HEK293 (cell line): ENCODE results near the gene DEAF1.
"Not testable (repeated sequence)": the region's sequence is repeated elsewhere in the genome, so short reads cannot be mapped to it uniquely, and the experiment has no call there.

Experiments used
- CTCF ChIA-PET: fragments of 350-600 bp; formaldehyde crosslinking; extraction: SDS; loops from one replicate; lab custom pipeline; 2021; ENCODE audit warnings: antibody characterized with exemption; lab: Yijun Ruan, JAX
- POLR2A ChIA-PET: fragments of 300-600 bp; formaldehyde crosslinking; extraction: SDS; loops from one replicate; lab custom pipeline; 2020; ENCODE audit warnings: antibody characterized with exemption, inconsistent platforms; lab: Yijun Ruan, JAX
- H3K27ac ChIP-seq: fragments of 200-500 bp; sonication (Bioruptor generic); 2 replicates; pipeline ENCODE4 v1.5.1; 2014; ENCODE audit warnings: low read depth, low read length, control low read depth, inconsistent platforms; ENCODE audit errors: extremely low read depth
- H3K36me3 ChIP-seq, 2 experiments: fragments of 200-500 bp in 1 of 2; sonication (Bioruptor generic) in 1 of 2; 1 replicate in 1 of 2; 2 replicates in 1 of 2; pipeline ENCODE4 v1.5.1; 2014 to 2017; ENCODE audit warnings: inconsistent platforms in 2 of 2, low read length in 2 of 2; ENCODE audit not compliant: control insufficient read depth in 2 of 2, insufficient read depth in 1 of 2
- H3K4me1 ChIP-seq: fragments of 200-500 bp; sonication (Bioruptor generic); 2 replicates; pipeline ENCODE4 v1.5.1; 2014; ENCODE audit warnings: mild to moderate bottlenecking, low read length, inconsistent platforms; ENCODE audit not compliant: control insufficient read depth, insufficient read depth
- H3K4me3 ChIP-seq: 2 replicates; pipeline ENCODE4 v1.5.1; 2011; ENCODE audit warnings: low read depth, mild to moderate bottlenecking, control low read depth, low read length, moderate library complexity
- H3K9me3 ChIP-seq: fragments of 200-500 bp; sonication (Bioruptor generic); 2 replicates; pipeline ENCODE4 v1.5.1; 2014; ENCODE audit warnings: low read depth, low read length, inconsistent platforms; ENCODE audit not compliant: control insufficient read depth, insufficient read depth
- GLIS2 ChIP-seq: fragments of 450-650 bp; formaldehyde crosslinking; IDR thresholded peaks from 2 replicates; pipeline ENCODE4 v1.5.1; 2016; ENCODE audit warnings: missing biosample characterization, missing genetic modification characterization
- OSR2 ChIP-seq: fragments of 450-650 bp; formaldehyde crosslinking; IDR thresholded peaks from 2 replicates; pipeline ENCODE4 v1.5.1; 2016; ENCODE audit warnings: missing biosample characterization, missing genetic modification characterization
- REPIN1 ChIP-seq: fragments of 450-650 bp; formaldehyde crosslinking; IDR thresholded peaks from 2 replicates; pipeline ENCODE4 v1.5.1; 2017; ENCODE audit warnings: missing biosample characterization, missing genetic modification characterization, low read depth
- SALL2 ChIP-seq: fragments of 450-650 bp; formaldehyde crosslinking; IDR thresholded peaks from 2 replicates; pipeline ENCODE4 v1.5.0; 2017; ENCODE audit warnings: missing biosample characterization, mild to moderate bottlenecking, missing genetic modification characterization, borderline replicate concordance
- WT1 ChIP-seq: fragments of 450-650 bp; formaldehyde crosslinking; IDR thresholded peaks from 2 replicates; pipeline ENCODE4 v1.5.1; 2016; ENCODE audit warnings: missing biosample characterization, missing genetic modification characterization
- ZNF132 ChIP-seq: fragments of 450-650 bp; formaldehyde crosslinking; IDR thresholded peaks from 2 replicates; pipeline ENCODE4 v1.5.1; 2017; ENCODE audit warnings: missing biosample characterization, missing genetic modification characterization, borderline replicate concordance
- ZNF221 ChIP-seq: fragments of 450-650 bp; formaldehyde crosslinking; IDR thresholded peaks from 2 replicates; pipeline ENCODE4 v1.5.1; 2017; ENCODE audit warnings: missing biosample characterization, missing genetic modification characterization, borderline replicate concordance
- ZNF23 ChIP-seq: fragments of 450-650 bp; formaldehyde crosslinking; IDR thresholded peaks from 2 replicates; pipeline ENCODE4 v1.5.1; 2016; ENCODE audit warnings: missing biosample characterization, missing genetic modification characterization, borderline replicate concordance
- ZNF341 ChIP-seq: fragments of 450-650 bp; formaldehyde crosslinking; IDR thresholded peaks from 2 replicates; pipeline ENCODE4; 2016; ENCODE audit warnings: low read depth, missing biosample characterization, missing genetic modification characterization
- ZNF501 ChIP-seq: fragments of 450-650 bp; formaldehyde crosslinking; IDR thresholded peaks from 2 replicates; pipeline ENCODE4 v1.5.1; 2016; ENCODE audit warnings: missing biosample characterization, missing genetic modification characterization
- ZNF548 ChIP-seq: fragments of 450-650 bp; formaldehyde crosslinking; IDR thresholded peaks from 2 replicates; pipeline ENCODE4 v1.5.1; 2016; ENCODE audit warnings: missing biosample characterization, missing genetic modification characterization
- ZNF654 ChIP-seq: fragments of 450-650 bp; formaldehyde crosslinking; IDR thresholded peaks from 2 replicates; pipeline ENCODE4 v1.5.1; 2016; ENCODE audit warnings: low read depth, missing biosample characterization, missing genetic modification characterization
- ZNF658 ChIP-seq: fragments of 450-650 bp; formaldehyde crosslinking; IDR thresholded peaks from 2 replicates; pipeline ENCODE4; 2016; ENCODE audit warnings: missing biosample characterization, missing genetic modification characterization
- ZNF830 ChIP-seq: fragments of 450-650 bp; IDR thresholded peaks from 2 replicates; pipeline ENCODE4 v1.5.0; 2018; ENCODE audit warnings: missing biosample characterization, missing genetic modification characterization, low read depth, mild to moderate bottlenecking, moderate library complexity
- TF ChIP-seq, protein P1 (sequence below): fragments of 450-650 bp; formaldehyde crosslinking; IDR thresholded peaks from 2 replicates; pipeline ENCODE4 v1.5.1; 2017; ENCODE audit warnings: missing biosample characterization, missing genetic modification characterization
- TF ChIP-seq, protein P2 (sequence below): fragments of 450-650 bp; formaldehyde crosslinking; IDR thresholded peaks from 2 replicates; pipeline ENCODE4 v1.5.1; 2016; ENCODE audit warnings: missing biosample characterization, missing genetic modification characterization

DEAF1 gene

GRCh38 chr11:691710-692590 lies 3.1 kb downstream of the DEAF1 start:
- no peaks in the 10 kb centered on the region for H3K4me1 ChIP-seq
- no peak overlapping the region for H3K27ac ChIP-seq
- no peak overlapping the region for H3K4me3 ChIP-seq
- H3K36me3 ChIP-seq, result peaks cover 0 to 50% of the 10 kb centered on the region in 2 experiments; a peak in 2 of 3 replicates
- H3K9me3 ChIP-seq, result no peaks in the 10 kb centered on the region
- no peak for TF ChIP-seq ZNF830 (tag by site-specific recombination)
- TF ChIP-seq ZNF501 (tag by site-specific recombination), result no peak
- 0 out of 2 replicates have a peak, but pooled peaks have one; percentile 15 for TF ChIP-seq GLIS2
- TF ChIP-seq ZNF658 (tag by site-specific recombination), result no peak
- no peak for TF ChIP-seq WT1 (tag by site-specific recombination)
- TF ChIP-seq, all 188 proteins: peak for 1
- POLR2A ChIA-PET, result no interaction called here
- CTCF ChIA-PET, result interaction anchor here (0.6 to 0.8 kb wide), 2 partner anchors 31 to 36 kb away, joined by 3 to 5 read pairs; no protein-coding TSS in a partner anchor

GRCh38 chr11:690738-691633 lies 4.0 kb downstream of the DEAF1 start:
- Histone ChIP-seq H3K27ac (no peak overlapping the region), H3K9me3 (no peaks in the 10 kb centered on the region), H3K4me3 (no peak overlapping the region), H3K36me3 (peaks cover 0 to 60% of the 10 kb centered on the region in 2 experiments; a peak in 2 of 3 replicates), H3K4me1 (no peaks in the 10 kb centered on the region)
- TF ChIP-seq ZNF654 (tag by site-specific recombination) (no peak), ZNF132 (tag by site-specific recombination) (no peak), ZNF341 (tag by site-specific recombination) (no peak), OSR2 (no peak), SALL2 (no peak), ZNF221 (tag by site-specific recombination) (no peak), ZNF548 (tag by site-specific recombination) (no peak), ZNF23 (tag by site-specific recombination) (no peak), REPIN1 (tag by site-specific recombination) (no peak)
- TF ChIP-seq, protein P1, sequence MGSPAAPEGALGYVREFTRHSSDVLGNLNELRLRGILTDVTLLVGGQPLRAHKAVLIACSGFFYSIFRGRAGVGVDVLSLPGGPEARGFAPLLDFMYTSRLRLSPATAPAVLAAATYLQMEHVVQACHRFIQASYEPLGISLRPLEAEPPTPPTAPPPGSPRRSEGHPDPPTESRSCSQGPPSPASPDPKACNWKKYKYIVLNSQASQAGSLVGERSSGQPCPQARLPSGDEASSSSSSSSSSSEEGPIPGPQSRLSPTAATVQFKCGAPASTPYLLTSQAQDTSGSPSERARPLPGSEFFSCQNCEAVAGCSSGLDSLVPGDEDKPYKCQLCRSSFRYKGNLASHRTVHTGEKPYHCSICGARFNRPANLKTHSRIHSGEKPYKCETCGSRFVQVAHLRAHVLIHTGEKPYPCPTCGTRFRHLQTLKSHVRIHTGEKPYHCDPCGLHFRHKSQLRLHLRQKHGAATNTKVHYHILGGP (tag by site-specific recombination), result no peak
- TF ChIP-seq, protein P2, sequence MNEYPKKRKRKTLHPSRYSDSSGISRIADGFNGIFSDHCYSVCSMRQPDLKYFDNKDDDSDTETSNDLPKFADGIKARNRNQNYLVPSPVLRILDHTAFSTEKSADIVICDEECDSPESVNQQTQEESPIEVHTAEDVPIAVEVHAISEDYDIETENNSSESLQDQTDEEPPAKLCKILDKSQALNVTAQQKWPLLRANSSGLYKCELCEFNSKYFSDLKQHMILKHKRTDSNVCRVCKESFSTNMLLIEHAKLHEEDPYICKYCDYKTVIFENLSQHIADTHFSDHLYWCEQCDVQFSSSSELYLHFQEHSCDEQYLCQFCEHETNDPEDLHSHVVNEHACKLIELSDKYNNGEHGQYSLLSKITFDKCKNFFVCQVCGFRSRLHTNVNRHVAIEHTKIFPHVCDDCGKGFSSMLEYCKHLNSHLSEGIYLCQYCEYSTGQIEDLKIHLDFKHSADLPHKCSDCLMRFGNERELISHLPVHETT (tag by site-specific recombination), result no peak
- POLR2A ChIA-PET, result no interaction called here
- CTCF ChIA-PET, result interaction anchor here (0.6 to 0.8 kb wide), 2 partner anchors 32 to 35 kb away, joined by 3 to 5 read pairs; no protein-coding TSS in a partner anchor

DNA sequence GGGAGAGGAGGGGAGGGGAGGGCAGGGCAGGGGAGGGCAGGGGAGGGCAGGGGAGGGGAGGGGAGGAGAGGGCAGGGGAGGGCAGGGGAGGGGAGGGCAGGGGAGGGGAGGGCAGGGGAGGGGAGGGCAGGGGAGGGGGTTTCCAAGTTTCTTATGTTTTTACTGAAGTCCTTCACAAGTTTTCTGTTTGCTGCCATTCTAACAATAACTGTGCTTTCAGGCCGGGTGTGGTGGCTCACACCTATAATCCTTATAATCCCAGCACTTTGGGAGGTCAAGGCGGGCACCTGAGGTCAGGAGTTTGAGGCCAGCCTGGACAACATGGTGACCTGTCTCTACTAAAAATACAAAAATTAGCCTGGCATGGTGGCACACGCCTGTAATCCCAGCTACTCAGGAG lies 4.8 kb downstream of the DEAF1 start:
- H3K4me1 ChIP-seq, H3K9me3 ChIP-seq, H3K4me3 ChIP-seq, H3K27ac ChIP-seq, POLR2A ChIA-PET, CTCF ChIA-PET: not testable (repeated sequence)
- H3K36me3 ChIP-seq, result peaks cover 0 to 67% of the 10 kb centered on the region in 2 experiments; a peak in 2 of 3 replicates
